ENCODE data around the gene RPH3AL. TPM values are rescaled to one million over a fixed set of nuclear protein-coding genes. Genes with fewer than 3 reads are reported as not detected.
"Not testable (repeated sequence)": the region's sequence is repeated elsewhere in the genome, so short reads cannot be mapped to it uniquely, and the experiment has no call there.

RPH3AL gene
- total RNA-seq, 1 donor from 2014 or later, result 40.8 TPM

GRCh38 chr17:204427-205147 is 148.0 kb downstream of the RPH3AL start:
- H3K4me3 ChIP-seq (ENCODE audit: low read depth, low read length), result no peak overlapping the region
- TF ChIP-seq CTCF (conservative IDR thresholded peaks at IDR 0.05; ENCODE audit: low read depth, low read length), result no peak
- no peak for DNase-seq (ENCODE audit: low read depth)

- no peak overlapping the region for H3K4me3 ChIP-seq (ENCODE audit: low read depth, low read length)
- no peak for TF ChIP-seq CTCF (conservative IDR thresholded peaks at IDR 0.05; ENCODE audit: low read depth, low read length)
- DNase-seq (ENCODE audit: low read depth), result no peak
Observed at GRCh38 chr17:202501-202951, 150.1 kb downstream of the RPH3AL start.

- DNase-seq (ENCODE audit: low read depth); H3K4me3 ChIP-seq (ENCODE audit: low read depth, low read length): not testable (repeated sequence)
Observed at GRCh38 chr17:201736-202135, 150.9 kb downstream of the RPH3AL start.

GRCh38 chr17:201257-201656 is 151.3 kb downstream of the RPH3AL start:
- not testable (repeated sequence) for DNase-seq (ENCODE audit: low read depth)

GRCh38 chr17:200586-200985 is 152.0 kb downstream of the RPH3AL start:
- no peak overlapping the region for H3K4me3 ChIP-seq (ENCODE audit: low read depth, low read length)
- TF ChIP-seq CTCF (conservative IDR thresholded peaks at IDR 0.05; ENCODE audit: low read depth, low read length), result no peak
- DNase-seq (ENCODE audit: low read depth), result no peak

More at GRCh38 chr17:201257-201656, 151.3 kb downstream of the RPH3AL start:
- H3K4me3 ChIP-seq (ENCODE audit: low read depth, low read length), result not testable (repeated sequence)

GRCh38 chr17:199806-200545 is 152.6 kb downstream of the RPH3AL start:
- no peak for TF ChIP-seq CTCF (conservative IDR thresholded peaks at IDR 0.05; ENCODE audit: low read depth, low read length)
- no peak for DNase-seq (ENCODE audit: low read depth)
- H3K4me3 ChIP-seq (ENCODE audit: low read depth, low read length), result no peak overlapping the region

GRCh38 chr17:199191-199604 is 153.4 kb downstream of the RPH3AL start:
- no peak for DNase-seq (ENCODE audit: low read depth)
- H3K4me3 ChIP-seq (ENCODE audit: low read depth, low read length), result no peak overlapping the region
- no peak for TF ChIP-seq CTCF (conservative IDR thresholded peaks at IDR 0.05; ENCODE audit: low read depth, low read length)

GRCh38 chr17:198225-198624 is 154.4 kb downstream of the RPH3AL start:
- H3K4me3 ChIP-seq (ENCODE audit: low read depth, low read length); DNase-seq (ENCODE audit: low read depth): not testable (repeated sequence)

Data from epithelial cell of proximal tubule (primary cell).